HCT116 (cell line): ENCODE results near the gene SULT2B1. TPM values are rescaled to one million over a fixed set of nuclear protein-coding genes. Genes with fewer than 3 reads are reported as not detected.

Experiments
- ATAC-seq: fragments of 200-7000 bp; cut with Tn5 transposase; 2 replicates; pipeline ENCODE4 v1.9.1; 2020; ENCODE audit warnings: mild to moderate bottlenecking, moderate library complexity
- BruUV-seq: library from RNA; stranded (reverse); fragments of 400-500 nt; replicated peaks from 2 replicates; lab custom pipeline; 2021; lab: Mats Ljungman, UMichigan
- CTCF ChIA-PET: fragments of 300-600 bp; sonication (Branson Sonifier 250); formaldehyde crosslinking; loops from one replicate; lab custom pipeline; 2021; ENCODE audit warnings: antibody characterized with exemption; lab: Charles Lee
- POLR2A ChIA-PET: fragments of 300-600, 350-600 bp; sonication (Branson Sonifier 250); formaldehyde crosslinking; loops from one replicate; lab custom pipeline; 2021; ENCODE audit warnings: antibody characterized with exemption; lab: Charles Lee
- RAD21 ChIA-PET, 2 experiments: fragments of 300-600 bp; sonication (Branson Sonifier 250); formaldehyde crosslinking; loops; one replicate each; lab custom pipeline; 2023; ENCODE audit warnings: low total read pairs in 2 of 2; ENCODE audit not compliant: uncharacterized antibody in 2 of 2, unreplicated experiment in 2 of 2, low non-redundant PET in 1 of 2; lab: Charles Lee
- DNase-seq: peaks from one replicate; pipeline ENCODE4 v3.0.0-alpha.2; 2010; ENCODE audit warnings: low read depth, low spot score
- H2AFZ ChIP-seq: fragments of 200-600 bp; shearing (Covaris generic), sonication (generic); 2 replicates; pipeline ENCODE4 v1.6.1; 2017; ENCODE audit warnings: low read depth, mixed run types, mixed read lengths, antibody characterized with exemption, low read length; ENCODE audit not compliant: poor library complexity, severe bottlenecking
- H3K27ac ChIP-seq: 2 replicates; pipeline ENCODE4 v1.5.1; 2012; ENCODE audit warnings: low read depth, low read length
- H3K27me3 ChIP-seq: fragments of 200-600 bp; sonication (generic); 2 replicates; pipeline ENCODE4 v1.6.1; 2016; ENCODE audit warnings: mixed run types, low read length, mixed read lengths; ENCODE audit not compliant: insufficient read depth
- H3K36me3 ChIP-seq, 2 experiments: fragments of 200-500 bp in 1 of 2; fragments of 200-600 bp in 1 of 2; sonication (Bioruptor generic) in 1 of 2; sonication (generic) in 1 of 2; 2 replicates each; pipeline versions ENCODE4 v1.5.1 to v1.6.1; 2014 to 2016; ENCODE audit warnings: low read length in 2 of 2, inconsistent platforms in 1 of 2, mixed read lengths in 1 of 2, mixed run types in 1 of 2; ENCODE audit not compliant: insufficient read depth in 2 of 2, control insufficient read depth in 1 of 2
- H3K4me1 ChIP-seq, 2 experiments: fragments of 200-600 bp in 1 of 2; sonication (generic) in 1 of 2; 2 replicates each; pipeline versions ENCODE4 v1.5.1 to v1.6.1; 2012 to 2017; ENCODE audit warnings: low read length in 2 of 2, inconsistent platforms in 1 of 2, mild to moderate bottlenecking in 1 of 2, mixed read lengths in 1 of 2, mixed run types in 1 of 2, moderate library complexity in 1 of 2; ENCODE audit not compliant: insufficient read depth in 2 of 2, control insufficient read depth in 1 of 2
- H3K4me2 ChIP-seq: fragments of 200-600 bp; sonication (generic); 2 replicates; pipeline ENCODE4 v1.6.1; 2017; ENCODE audit warnings: mixed run types, low read length, mixed read lengths
- H3K4me3 ChIP-seq, 2 experiments: fragments of 200-600 bp in 1 of 2; sonication (generic) in 1 of 2; replicated peaks in 1 of 2; 2 replicates each; pipeline ENCODE4 v1.5.1; 2011 to 2016; ENCODE audit warnings: low read length in 2 of 2, control low read depth in 1 of 2, low read depth in 1 of 2, mild to moderate bottlenecking in 1 of 2, mixed read lengths in 1 of 2, mixed run types in 1 of 2
- H3K79me2 ChIP-seq: fragments of 200-600 bp; sonication (generic); 2 replicates; pipeline ENCODE4 v1.6.1; 2017; ENCODE audit warnings: mild to moderate bottlenecking, mixed run types, low read length, moderate library complexity, mixed read lengths; ENCODE audit not compliant: insufficient read depth
- H3K9ac ChIP-seq: fragments of 200-600 bp; sonication (generic); 2 replicates; pipeline ENCODE4 v1.6.1; 2016; ENCODE audit warnings: low read length, mixed read lengths
- H3K9me2 ChIP-seq: fragments of 200-600 bp; sonication (generic), shearing (Covaris generic); 2 replicates; pipeline ENCODE4 v1.6.1; 2017; ENCODE audit warnings: mixed run types, mild to moderate bottlenecking, moderate library complexity; ENCODE audit not compliant: insufficient read depth
- H3K9me3 ChIP-seq, 2 experiments: fragments of 200-500 bp in 1 of 2; fragments of 200-600 bp in 1 of 2; sonication (Bioruptor generic) in 1 of 2; sonication (generic) in 1 of 2; 2 replicates each; pipeline ENCODE4 v1.6.1; 2014 to 2017; ENCODE audit warnings: low read length in 2 of 2, mixed read lengths in 2 of 2, inconsistent platforms in 1 of 2, low read depth in 1 of 2, mild to moderate bottlenecking in 1 of 2, mixed run types in 1 of 2, moderate library complexity in 1 of 2; ENCODE audit not compliant: control insufficient read depth in 1 of 2, insufficient read depth in 1 of 2
- H4K20me1 ChIP-seq: fragments of 200-600 bp; sonication (generic), shearing (Covaris generic); 2 replicates; pipeline ENCODE4 v1.6.1; 2017; ENCODE audit warnings: mixed run types, mild to moderate bottlenecking, moderate library complexity; ENCODE audit not compliant: insufficient read depth
- CEBPB ChIP-seq: IDR thresholded peaks from 2 replicates; pipeline ENCODE4 v1.6.1; 2012; ENCODE audit warnings: low read depth
- EGR1 ChIP-seq: IDR thresholded peaks from 2 replicates; pipeline ENCODE4 v1.6.1; 2012; ENCODE audit warnings: low read depth
- ELF1 ChIP-seq: IDR thresholded peaks from 2 replicates; pipeline ENCODE4 v1.6.1; 2012; ENCODE audit warnings: low read depth, borderline replicate concordance
- JUND ChIP-seq: IDR thresholded peaks from 2 replicates; pipeline ENCODE4 v1.6.1; 2012
- POLR2A ChIP-seq: IDR thresholded peaks from 2 replicates; pipeline ENCODE4 v1.7.0; 2011; ENCODE audit warnings: borderline replicate concordance; ENCODE audit not compliant: insufficient read depth, insufficient read length; ENCODE audit errors: extremely low read depth
- RAD21 ChIP-seq: IDR thresholded peaks from 2 replicates; pipeline ENCODE4 v1.6.1; 2012; ENCODE audit warnings: low read depth, mild to moderate bottlenecking
- SIN3A ChIP-seq: IDR thresholded peaks from 2 replicates; pipeline ENCODE4 v1.6.1; 2012; ENCODE audit warnings: low read depth
- SRF ChIP-seq: IDR thresholded peaks from 2 replicates; pipeline ENCODE4 v1.6.1; 2012; ENCODE audit warnings: low read depth
- TCF7L2 ChIP-seq: IDR thresholded peaks from 2 replicates; pipeline ENCODE4 v1.7.0; 2011; ENCODE audit warnings: borderline replicate concordance, inconsistent platforms; ENCODE audit not compliant: insufficient read depth, insufficient read length; ENCODE audit errors: extremely low read depth
- ZFX ChIP-seq: fragments of 450-650 bp; IDR thresholded peaks from 2 replicates; pipeline ENCODE4 v1.6.1; 2017
- intact Hi-C: fragments of 100-400 bp; cut with micrococcal nuclease; formaldehyde crosslinking; loops from 2 replicates; pipeline ENCODE4 v1.10.0; 2022
- total RNA-seq: library from RNA; stranded (reverse); gene quantifications from one replicate; pipeline ENCODE4 v1.2.1, GENCODE V29; 2021; ENCODE audit not compliant: unreplicated experiment
- TF ChIP-seq, protein P1 (sequence below): IDR thresholded peaks from 2 replicates; pipeline ENCODE4 v1.6.1; 2011; ENCODE audit warnings: mild to moderate bottlenecking, low read length, moderate library complexity; ENCODE audit not compliant: insufficient replicate concordance; ENCODE audit errors: extremely low read depth
- TF ChIP-seq, protein P2 (sequence below): IDR thresholded peaks from 2 replicates; pipeline ENCODE4 v1.6.1; 2012
- TF ChIP-seq, protein P3 (sequence below): IDR thresholded peaks from 2 replicates; pipeline ENCODE4 v1.6.1; 2012
- TF ChIP-seq, protein P4 (sequence below): IDR thresholded peaks from 2 replicates; pipeline ENCODE4 v1.6.1; 2012; ENCODE audit warnings: low read depth
- TF ChIP-seq, protein P5 (sequence below), 3 experiments: fragments of 200-600 bp in 1 of 3; sonication (generic) in 1 of 3; IDR thresholded peaks in 2 of 3; conservative IDR thresholded peaks in 1 of 3; 2 replicates each; pipeline ENCODE4 v1.5.1; 2012 to 2017; ENCODE audit warnings: low read depth in 2 of 3, low read length in 2 of 3, antibody characterized with exemption in 1 of 3, borderline replicate concordance in 1 of 3, control low read depth in 1 of 3, mild to moderate bottlenecking in 1 of 3, mixed read lengths in 1 of 3, mixed run types in 1 of 3, moderate library complexity in 1 of 3; ENCODE audit not compliant: insufficient read depth in 1 of 3

SULT2B1 gene
- total RNA-seq, 1 experiment from 2014 or later = 4.8 TPM

DNA sequence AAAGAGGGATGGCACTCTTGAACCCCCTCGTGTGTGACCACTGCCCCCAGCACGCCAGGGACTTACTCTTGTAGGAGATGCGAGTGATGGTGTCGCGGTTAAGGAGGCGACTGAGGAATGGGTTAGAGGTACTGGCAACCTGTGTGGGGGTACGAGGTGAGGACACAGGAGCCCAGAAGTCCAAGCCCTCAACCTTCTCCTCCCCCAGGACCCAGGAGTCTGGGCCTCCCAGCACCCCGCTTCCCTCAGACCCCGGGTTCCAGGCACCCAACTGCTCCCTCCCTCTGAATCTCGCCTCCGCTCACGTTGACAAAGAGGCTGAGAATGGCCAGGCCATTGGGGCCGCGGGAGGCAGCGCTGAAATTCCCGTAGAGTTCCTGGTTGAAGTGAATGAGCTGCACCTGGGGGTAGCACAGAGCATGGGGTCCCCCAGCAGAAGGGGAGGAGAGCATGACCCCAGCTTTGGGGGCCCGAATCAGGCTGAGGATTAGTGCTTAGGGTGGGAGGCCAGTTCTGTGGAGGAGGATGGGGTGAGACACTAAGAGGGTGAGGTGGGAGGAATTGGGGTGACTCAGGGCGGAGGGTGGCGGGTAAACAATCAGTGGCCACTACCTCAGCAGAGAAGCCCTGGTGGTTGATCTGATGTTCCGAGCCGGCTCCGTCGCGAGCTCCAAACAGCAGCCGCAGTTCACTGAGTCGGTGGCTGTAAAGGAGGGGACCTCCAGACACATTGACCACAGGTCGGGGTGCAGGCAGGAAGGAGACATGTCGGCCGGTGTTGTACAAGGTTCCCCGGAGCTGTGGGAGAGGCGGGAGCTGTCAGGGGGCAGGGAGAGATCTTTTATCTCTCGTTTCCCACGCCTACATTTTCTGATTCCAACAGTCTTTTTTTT lies 87.8 kb downstream of the SULT2B1 start:
- intact Hi-C loops = no loop called here
- H3K4me2 ChIP-seq = no peak overlapping the region; the same call in 1 of the 2 replicates
- H3K9me2 ChIP-seq = no peaks in the 10 kb centered on the region
- H3K4me1 ChIP-seq = peaks cover 16 to 52% of the 10 kb centered on the region in 2 experiments
- POLR2A ChIA-PET = interaction anchor here (0.6 to 1.2 kb wide), 2 partner anchors 13 to 57 kb away, joined by 3 to 7 read pairs; no protein-coding TSS in a partner anchor
- H2AFZ ChIP-seq = no peak overlapping the region
- H3K36me3 ChIP-seq = no peaks in the 10 kb centered on the region
- no peaks in the 10 kb centered on the region for H3K27me3 ChIP-seq
- TF ChIP-seq, protein P1, sequence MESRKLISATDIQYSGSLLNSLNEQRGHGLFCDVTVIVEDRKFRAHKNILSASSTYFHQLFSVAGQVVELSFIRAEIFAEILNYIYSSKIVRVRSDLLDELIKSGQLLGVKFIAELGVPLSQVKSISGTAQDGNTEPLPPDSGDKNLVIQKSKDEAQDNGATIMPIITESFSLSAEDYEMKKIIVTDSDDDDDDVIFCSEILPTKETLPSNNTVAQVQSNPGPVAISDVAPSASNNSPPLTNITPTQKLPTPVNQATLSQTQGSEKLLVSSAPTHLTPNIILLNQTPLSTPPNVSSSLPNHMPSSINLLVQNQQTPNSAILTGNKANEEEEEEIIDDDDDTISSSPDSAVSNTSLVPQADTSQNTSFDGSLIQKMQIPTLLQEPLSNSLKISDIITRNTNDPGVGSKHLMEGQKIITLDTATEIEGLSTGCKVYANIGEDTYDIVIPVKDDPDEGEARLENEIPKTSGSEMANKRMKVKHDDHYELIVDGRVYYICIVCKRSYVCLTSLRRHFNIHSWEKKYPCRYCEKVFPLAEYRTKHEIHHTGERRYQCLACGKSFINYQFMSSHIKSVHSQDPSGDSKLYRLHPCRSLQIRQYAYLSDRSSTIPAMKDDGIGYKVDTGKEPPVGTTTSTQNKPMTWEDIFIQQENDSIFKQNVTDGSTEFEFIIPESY = no peak
- no peak for TF ChIP-seq SIN3A
- TF ChIP-seq EGR1 = no peak
- TF ChIP-seq CEBPB = no peak
- TF ChIP-seq, protein P2, sequence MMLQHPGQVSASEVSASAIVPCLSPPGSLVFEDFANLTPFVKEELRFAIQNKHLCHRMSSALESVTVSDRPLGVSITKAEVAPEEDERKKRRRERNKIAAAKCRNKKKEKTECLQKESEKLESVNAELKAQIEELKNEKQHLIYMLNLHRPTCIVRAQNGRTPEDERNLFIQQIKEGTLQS = no peak
- TF ChIP-seq, protein P3, sequence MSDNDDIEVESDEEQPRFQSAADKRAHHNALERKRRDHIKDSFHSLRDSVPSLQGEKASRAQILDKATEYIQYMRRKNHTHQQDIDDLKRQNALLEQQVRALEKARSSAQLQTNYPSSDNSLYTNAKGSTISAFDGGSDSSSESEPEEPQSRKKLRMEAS = no peak
- no peak for TF ChIP-seq SRF
- TF ChIP-seq TCF7L2 = no peak
- no peak for TF ChIP-seq JUND
- TF ChIP-seq, protein P4, sequence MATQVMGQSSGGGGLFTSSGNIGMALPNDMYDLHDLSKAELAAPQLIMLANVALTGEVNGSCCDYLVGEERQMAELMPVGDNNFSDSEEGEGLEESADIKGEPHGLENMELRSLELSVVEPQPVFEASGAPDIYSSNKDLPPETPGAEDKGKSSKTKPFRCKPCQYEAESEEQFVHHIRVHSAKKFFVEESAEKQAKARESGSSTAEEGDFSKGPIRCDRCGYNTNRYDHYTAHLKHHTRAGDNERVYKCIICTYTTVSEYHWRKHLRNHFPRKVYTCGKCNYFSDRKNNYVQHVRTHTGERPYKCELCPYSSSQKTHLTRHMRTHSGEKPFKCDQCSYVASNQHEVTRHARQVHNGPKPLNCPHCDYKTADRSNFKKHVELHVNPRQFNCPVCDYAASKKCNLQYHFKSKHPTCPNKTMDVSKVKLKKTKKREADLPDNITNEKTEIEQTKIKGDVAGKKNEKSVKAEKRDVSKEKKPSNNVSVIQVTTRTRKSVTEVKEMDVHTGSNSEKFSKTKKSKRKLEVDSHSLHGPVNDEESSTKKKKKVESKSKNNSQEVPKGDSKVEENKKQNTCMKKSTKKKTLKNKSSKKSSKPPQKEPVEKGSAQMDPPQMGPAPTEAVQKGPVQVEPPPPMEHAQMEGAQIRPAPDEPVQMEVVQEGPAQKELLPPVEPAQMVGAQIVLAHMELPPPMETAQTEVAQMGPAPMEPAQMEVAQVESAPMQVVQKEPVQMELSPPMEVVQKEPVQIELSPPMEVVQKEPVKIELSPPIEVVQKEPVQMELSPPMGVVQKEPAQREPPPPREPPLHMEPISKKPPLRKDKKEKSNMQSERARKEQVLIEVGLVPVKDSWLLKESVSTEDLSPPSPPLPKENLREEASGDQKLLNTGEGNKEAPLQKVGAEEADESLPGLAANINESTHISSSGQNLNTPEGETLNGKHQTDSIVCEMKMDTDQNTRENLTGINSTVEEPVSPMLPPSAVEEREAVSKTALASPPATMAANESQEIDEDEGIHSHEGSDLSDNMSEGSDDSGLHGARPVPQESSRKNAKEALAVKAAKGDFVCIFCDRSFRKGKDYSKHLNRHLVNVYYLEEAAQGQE = no peak
- no peak for TF ChIP-seq POLR2A
- TF ChIP-seq ZFX = no peak
- no peak for TF ChIP-seq ELF1
- TF ChIP-seq RAD21 = no peak
- TF ChIP-seq, protein P5, sequence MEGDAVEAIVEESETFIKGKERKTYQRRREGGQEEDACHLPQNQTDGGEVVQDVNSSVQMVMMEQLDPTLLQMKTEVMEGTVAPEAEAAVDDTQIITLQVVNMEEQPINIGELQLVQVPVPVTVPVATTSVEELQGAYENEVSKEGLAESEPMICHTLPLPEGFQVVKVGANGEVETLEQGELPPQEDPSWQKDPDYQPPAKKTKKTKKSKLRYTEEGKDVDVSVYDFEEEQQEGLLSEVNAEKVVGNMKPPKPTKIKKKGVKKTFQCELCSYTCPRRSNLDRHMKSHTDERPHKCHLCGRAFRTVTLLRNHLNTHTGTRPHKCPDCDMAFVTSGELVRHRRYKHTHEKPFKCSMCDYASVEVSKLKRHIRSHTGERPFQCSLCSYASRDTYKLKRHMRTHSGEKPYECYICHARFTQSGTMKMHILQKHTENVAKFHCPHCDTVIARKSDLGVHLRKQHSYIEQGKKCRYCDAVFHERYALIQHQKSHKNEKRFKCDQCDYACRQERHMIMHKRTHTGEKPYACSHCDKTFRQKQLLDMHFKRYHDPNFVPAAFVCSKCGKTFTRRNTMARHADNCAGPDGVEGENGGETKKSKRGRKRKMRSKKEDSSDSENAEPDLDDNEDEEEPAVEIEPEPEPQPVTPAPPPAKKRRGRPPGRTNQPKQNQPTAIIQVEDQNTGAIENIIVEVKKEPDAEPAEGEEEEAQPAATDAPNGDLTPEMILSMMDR (IDR thresholded peaks at IDR 0.05 in 2 of 3, conservative IDR thresholded peaks at IDR 0.05 in 1 of 3; ENCODE audit: borderline replicate concordance in 1 of 3, insufficient read depth in 1 of 3, low read depth in 2 of 3, low read length in 2 of 3) = no peak
- TF ChIP-seq, all 23 proteins: peak for 0
- ChIA-PET CTCF (no interaction called here), RAD21 (no interaction called here)
- Histone ChIP-seq H3K9ac (no peak overlapping the region), H3K4me3 (no peak overlapping the region), H3K27ac (peak overlapping the region; percentile 95; the same call in 1 of the 2 replicates), H3K79me2 (peaks cover 6% of the 10 kb centered on the region; the same call in 1 of the 2 replicates), H3K9me3 (no peaks in the 10 kb centered on the region), H4K20me1 (no peaks in the 10 kb centered on the region)
- no TSS peak for BruUV-seq
- DNase-seq (no peak), ATAC-seq (no peak)
